HepG2 (cell line): ENCODE measurements around the gene FEV. TPM values are rescaled to one million over a fixed set of nuclear protein-coding genes. Genes with fewer than 3 reads are reported as not detected.

Experiments
- ATAC-seq: fragments of 200-7000 bp; cut with Tn5 transposase; 3 replicates; pipeline ENCODE4 v1.9.1; 2020; ENCODE audit warnings: mild to moderate bottlenecking, moderate library complexity
- BruUV-seq: library from RNA; stranded (reverse); fragments of 400-500 nt; replicated peaks from 2 replicates; lab custom pipeline; 2021; lab: Mats Ljungman, UMichigan
- CTCF ChIA-PET: fragments of 300-600 bp; formaldehyde crosslinking; extraction: SDS; loops from one replicate; lab custom pipeline; 2021; ENCODE audit warnings: low total read pairs, inconsistent platforms, low intra/inter-chr PET ratio; lab: Yijun Ruan, JAX
- POLR2A ChIA-PET: fragments of 350-600 bp; sonication (Branson Sonifier 250); formaldehyde crosslinking; loops from one replicate; lab custom pipeline; 2020; ENCODE audit warnings: antibody characterized with exemption, inconsistent platforms; lab: Yijun Ruan, JAX
- DNase-seq: peaks from one replicate; pipeline ENCODE4 v3.0.0-alpha.2; 2015; ENCODE audit warnings: low spot score
- FAIRE-seq: peaks from 3 replicates; lab custom pipeline; 2011; peaks lifted over from hg19 to GRCh38; lab: Jason Lieb, UNC
- H2AFZ ChIP-seq: one replicate; pipeline ENCODE4 v1.6.1; 2011; ENCODE audit warnings: low read length, inconsistent platforms
- H3K27ac ChIP-seq: fragments of 300-600 bp; 3 replicates; pipeline ENCODE4 v1.8.0; 2011; ENCODE audit warnings: mixed run types, mild to moderate bottlenecking, mixed read lengths, low read length, inconsistent platforms; ENCODE audit not compliant: insufficient read depth; ENCODE audit errors: extremely low read length
- H3K27me3 ChIP-seq, 2 experiments: fragments of 200-600 bp in 1 of 2; 2 replicates in 1 of 2; 3 replicates in 1 of 2; pipeline versions ENCODE4 v1.6.0 to v1.8.0; 2011; ENCODE audit warnings: low read length in 2 of 2, mild to moderate bottlenecking in 2 of 2, moderate library complexity in 2 of 2, inconsistent platforms in 1 of 2; ENCODE audit not compliant: insufficient read depth in 2 of 2, control insufficient read depth in 1 of 2
- H3K36me3 ChIP-seq, 2 experiments: fragments of 200-600 bp in 1 of 2; replicated peaks in 1 of 2; 2 replicates in 1 of 2; 3 replicates in 1 of 2; pipeline versions ENCODE4 v1.5.1 to v1.8.0; 2011; ENCODE audit warnings: low read length in 2 of 2, inconsistent platforms in 1 of 2; ENCODE audit not compliant: insufficient read depth in 2 of 2, control insufficient read depth in 1 of 2
- H3K4me1 ChIP-seq: 2 replicates; pipeline ENCODE4 v1.5.1; 2012; ENCODE audit warnings: low read length, inconsistent platforms; ENCODE audit not compliant: insufficient read depth
- H3K4me2 ChIP-seq: 2 replicates; pipeline ENCODE4 v1.6.0; 2011; ENCODE audit warnings: low read depth, low read length, inconsistent platforms
- H3K4me3 ChIP-seq, 3 experiments: fragments of 200-600 bp in 1 of 3; sonication (generic), shearing (Covaris generic) in 1 of 3; replicated peaks in 1 of 3; 2 replicates each; pipeline ENCODE4 v1.5.1; 2011 to 2016; ENCODE audit warnings: low read length in 3 of 3, inconsistent platforms in 2 of 3, low read depth in 2 of 3, mild to moderate bottlenecking in 2 of 3, control low read depth in 1 of 3, mixed read lengths in 1 of 3; ENCODE audit not compliant: insufficient read depth in 1 of 3
- H3K79me2 ChIP-seq: one replicate; pipeline ENCODE4 v1.6.1; 2011; ENCODE audit warnings: low read length, inconsistent platforms; ENCODE audit not compliant: insufficient read depth
- H3K9ac ChIP-seq: 2 replicates; pipeline ENCODE4 v1.6.0; 2011; ENCODE audit warnings: mild to moderate bottlenecking, low read depth, low read length, inconsistent platforms; ENCODE audit not compliant: insufficient read depth
- H3K9me3 ChIP-seq: 2 replicates; pipeline ENCODE4 v1.5.1; 2012; ENCODE audit warnings: mild to moderate bottlenecking, low read length
- H4K20me1 ChIP-seq: 2 replicates; pipeline ENCODE4 v1.6.0; 2011; ENCODE audit warnings: inconsistent platforms, mild to moderate bottlenecking, low read length, moderate library complexity; ENCODE audit not compliant: insufficient read depth
- AFF4 ChIP-seq: sonication (generic); formaldehyde crosslinking; IDR thresholded peaks from 2 replicates; pipeline ENCODE4 v1.4.0; 2020; ENCODE audit warnings: missing genetic modification reagents
- MAFF ChIP-seq: IDR thresholded peaks from 2 replicates; pipeline ENCODE4 v1.6.1; 2011; ENCODE audit warnings: low read depth, low read length, improper control_type of control experiment
- MAFK ChIP-seq, 2 experiments: IDR thresholded peaks in 1 of 2; conservative IDR thresholded peaks in 1 of 2; 2 replicates each; pipeline ENCODE4 v1.6.1; 2011; ENCODE audit warnings: improper control_type of control experiment in 2 of 2, low read length in 2 of 2
- NFE2 ChIP-seq: sonication (generic); formaldehyde crosslinking; IDR thresholded peaks from 2 replicates; pipeline ENCODE4 v1.4.0; 2020; ENCODE audit warnings: missing genetic modification reagents
- NFE2L2 ChIP-seq: fragments of 150-350 bp; IDR thresholded peaks from 2 replicates; pipeline ENCODE4 v1.6.1; 2014; ENCODE audit warnings: low read length
- RFX1 ChIP-seq: fragments of 450-650 bp; IDR thresholded peaks from 2 replicates; pipeline ENCODE4 v1.6.1; 2017
- ZNF704 ChIP-seq: sonication (generic); formaldehyde crosslinking; IDR thresholded peaks from 2 replicates; pipeline ENCODE4 v1.8.1; 2023; ENCODE audit warnings: mild to moderate bottlenecking, inconsistent platforms, moderate library complexity, missing genetic modification reagents, borderline replicate concordance
- WGBS: methylation state at CpG from one replicate; pipeline ENCODE4 v1.1.6; 2017; ENCODE audit warnings: low lambda C conversion rate; 5-methylcytosine and 5-hydroxymethylcytosine counted together
- in situ Hi-C: cut with HindIII; loops from 2 replicates; pipeline ENCODE4 v1.10.0; 2017; ENCODE audit warnings: low pct_unique_long_range_greater_than_20kb; ENCODE audit not compliant: extremely low pct_ligation_motif_present
- intact Hi-C: fragments of 100-400 bp; cut with micrococcal nuclease; formaldehyde crosslinking; loops from one replicate; pipeline ENCODE4 v1.10.0; 2022; ENCODE audit not compliant: unreplicated experiment
- polyA plus RNA-seq, 8 experiments: library from polyadenylated mRNA; depleted of rRNA in 3 of 8; stranded (reverse) in 7 of 8; unstranded in 1 of 8; fragments of >200 nt; fragmentation: Illumina TruSeq in 4 of 8; extraction: Trizol in 4 of 8; gene quantifications; 2 replicates each; pipeline versions ENCODE4 v1.2.1 to v1.2.3, GENCODE V29; 2011 to 2016; ENCODE audit warnings: low read depth in 4 of 8, missing spikeins in 1 of 8, mixed read lengths in 1 of 8; ENCODE audit not compliant: insufficient read depth in 1 of 8
- total RNA-seq, 5 experiments: library from RNA; depleted of rRNA; stranded (reverse); fragments of >200 nt; fragmentation: Illumina TruSeq; extraction: Trizol; gene quantifications; 2 replicates each; pipeline ENCODE4 v1.2.3, GENCODE V29; 2016; ENCODE audit warnings: low read depth in 1 of 5

The FEV gene
- total and polyA plus RNA-seq, 2 of the 13 experiments (the other 11 are each of a cell fraction or from before 2014, with no cell fraction given) = not detected

GRCh38 chr2:218964041-218964771, 20.8 kb downstream of the FEV start:
- Histone ChIP-seq H3K27ac (no peak overlapping the region), H4K20me1 (peaks cover 17% of the 10 kb centered on the region; the same call in 1 of the 2 replicates), H3K79me2 (no peaks in the 10 kb centered on the region), H3K9me3 (no peaks in the 10 kb centered on the region), H3K9ac (no peak overlapping the region), H3K27me3 (peaks cover 8 to 62% of the 10 kb centered on the region in 2 experiments), H2AFZ (no peak overlapping the region), H3K4me1 (peaks cover 29% of the 10 kb centered on the region), H3K4me3 (no peak overlapping the region), H3K36me3 (no peaks in the 10 kb centered on the region), H3K4me2 (no peak overlapping the region)
- TF ChIP-seq RFX1 (peak; percentile 37; the same call in 1 of the 2 replicates), MAFK (conservative IDR thresholded peaks at IDR 0.05 in 1 of 2, IDR thresholded peaks at IDR 0.05 in 1 of 2; ENCODE audit: low read length in 2 of 2) (peak; percentile 68 to 81), NFE2L2 (peak; percentile 97), AFF4 (CRISPR knock-in tag) (no peak), ZNF704 (CRISPR knock-in tag) (no peak), MAFF (peak; percentile 43), NFE2 (CRISPR knock-in tag) (peak; percentile 82; the same call in 1 of the 2 replicates)
- FAIRE-seq (no peak), DNase-seq (no peak), ATAC-seq (no peak)
- POLR2A ChIA-PET = no interaction called here
- CTCF ChIA-PET = no interaction called here
- no TSS peak for BruUV-seq
- WGBS = 37% methylated on average over 5 of the region's 5 CpGs
- intact Hi-C loops (no loop called here), in situ Hi-C loops (no loop called here)
